OCI-LY3 (cell line): ENCODE data around the gene SLC26A1.

Experiments used
- H2AFZ ChIP-seq: fragments of 200-600, 300-600 bp; shearing (Covaris generic); 2 replicates; pipeline ENCODE4 v1.6.0; 2014; ENCODE audit warnings: antibody characterized with exemption, low read depth, low read length
- H3K27ac ChIP-seq: fragments of 200-600, 300-600 bp; sonication (generic); 2 replicates; pipeline ENCODE4 v1.5.1; 2014; ENCODE audit warnings: mild to moderate bottlenecking, low read length, moderate library complexity, mixed read lengths
- H3K27me3 ChIP-seq: fragments of 200-600, 300-600 bp; sonication (generic); 2 replicates; pipeline ENCODE4 v1.6.1; 2014; ENCODE audit warnings: low read depth, low read length, mixed read lengths
- H3K36me3 ChIP-seq: fragments of 200-600, 300-600 bp; sonication (generic); replicated peaks from 2 replicates; pipeline ENCODE3; 2014; ENCODE audit warnings: low read depth, low read length, mixed read lengths
- H3K4me1 ChIP-seq: fragments of 300-600, 200-600 bp; sonication (generic); 2 replicates; pipeline ENCODE4 v1.6.1; 2014; ENCODE audit warnings: low read length, mixed read lengths
- H3K4me2 ChIP-seq: fragments of 200-600, 300-600 bp; sonication (generic); 2 replicates; pipeline ENCODE4 v1.6.1; 2014; ENCODE audit warnings: low read length, mixed read lengths
- H3K4me3 ChIP-seq: fragments of 300-600, 200-600 bp; sonication (generic); 2 replicates; pipeline ENCODE4 v1.5.1; 2014; ENCODE audit warnings: antibody characterized with exemption, mild to moderate bottlenecking, low read length, moderate library complexity
- H3K79me2 ChIP-seq: fragments of 300-600, 200-600 bp; shearing (Covaris generic); 2 replicates; pipeline ENCODE4 v1.6.1; 2014; ENCODE audit warnings: mild to moderate bottlenecking, low read length, mixed read lengths
- H3K9ac ChIP-seq: fragments of 300-600, 200-600 bp; shearing (Covaris generic); 2 replicates; pipeline ENCODE4 v1.6.0; 2014; ENCODE audit warnings: mild to moderate bottlenecking, low read length, moderate library complexity
- H3K9me3 ChIP-seq: fragments of 200-600, 300-600 bp; shearing (Covaris generic); 2 replicates; pipeline ENCODE4 v1.6.1; 2014; ENCODE audit warnings: low read length, mixed read lengths; ENCODE audit not compliant: insufficient read depth
- H4K20me1 ChIP-seq: fragments of 200-600, 300-600 bp; sonication (generic); 2 replicates; pipeline ENCODE4 v1.6.1; 2016; ENCODE audit warnings: low read length, mixed read lengths; ENCODE audit not compliant: insufficient read depth
- EZH2phosphoT487 ChIP-seq: fragments of 200-600 bp; shearing (Covaris generic); IDR thresholded peaks from 2 replicates; pipeline ENCODE4 v1.6.1; 2018; ENCODE audit warnings: antibody characterized with exemption, mixed run types, low read depth
- TF ChIP-seq, protein P1 (sequence below): fragments of 200-600, 300-600 bp; sonication (generic); IDR thresholded peaks from 2 replicates; pipeline ENCODE4 v1.5.1; 2014; ENCODE audit warnings: antibody characterized with exemption, low read length, low read depth

Gene SLC26A1

GRCh38 chr4:960140-960635 is 33.0 kb downstream of the SLC26A1 start:
- Histone ChIP-seq H3K36me3 (no peaks in the 10 kb centered on the region), H4K20me1 (no peaks in the 10 kb centered on the region), H3K9me3 (no peaks in the 10 kb centered on the region)

DNA sequence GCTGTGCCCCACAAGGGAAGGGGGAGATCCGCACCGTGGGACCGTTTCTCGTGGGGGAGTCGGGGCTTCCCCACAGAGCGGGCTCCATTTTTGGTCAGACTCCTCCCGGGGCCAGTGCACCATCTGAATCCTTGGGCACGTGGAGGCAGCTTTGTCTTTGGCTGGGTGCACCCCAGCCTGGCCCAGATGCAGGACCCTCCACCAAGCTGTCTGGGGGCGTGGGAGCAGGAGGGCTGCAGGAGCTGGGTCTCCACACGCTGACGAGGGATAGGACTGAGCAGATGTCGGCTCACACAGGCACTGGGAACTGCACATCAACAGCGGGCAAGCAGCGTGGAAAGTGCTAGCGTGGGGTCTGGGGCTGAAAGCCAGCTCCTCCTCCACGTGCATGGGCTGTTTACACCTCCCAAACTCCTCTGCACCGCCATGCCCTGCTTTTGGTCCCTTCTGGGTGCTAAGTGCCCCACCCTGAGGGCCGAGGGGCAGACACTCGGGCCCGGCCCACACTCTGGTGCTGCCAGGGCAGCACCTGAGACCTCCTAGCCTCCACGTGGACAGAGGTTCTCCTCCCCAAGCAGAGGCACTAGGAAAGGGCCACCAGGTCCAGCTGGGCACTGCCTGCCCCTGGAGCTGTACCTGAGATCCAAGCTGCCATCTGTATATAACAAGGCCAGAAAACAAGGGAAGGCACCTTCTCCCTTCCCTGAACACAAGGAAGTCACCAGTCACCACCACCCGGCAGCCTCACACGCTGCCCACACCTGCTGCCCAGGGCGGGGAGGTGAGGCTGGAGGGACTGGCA is 33.7 kb downstream of the SLC26A1 start:
- Histone ChIP-seq H3K4me1 (no peaks in the 10 kb centered on the region), H3K9me3 (no peaks in the 10 kb centered on the region), H4K20me1 (no peaks in the 10 kb centered on the region), H2AFZ (no peak overlapping the region), H3K27ac (no peak overlapping the region), H3K79me2 (no peaks in the 10 kb centered on the region), H3K4me2 (no peak overlapping the region), H3K36me3 (no peaks in the 10 kb centered on the region), H3K9ac (no peak overlapping the region), H3K4me3 (no peak overlapping the region), H3K27me3 (no peaks in the 10 kb centered on the region)
- TF ChIP-seq EZH2phosphoT487: no peak
- TF ChIP-seq, protein P1, sequence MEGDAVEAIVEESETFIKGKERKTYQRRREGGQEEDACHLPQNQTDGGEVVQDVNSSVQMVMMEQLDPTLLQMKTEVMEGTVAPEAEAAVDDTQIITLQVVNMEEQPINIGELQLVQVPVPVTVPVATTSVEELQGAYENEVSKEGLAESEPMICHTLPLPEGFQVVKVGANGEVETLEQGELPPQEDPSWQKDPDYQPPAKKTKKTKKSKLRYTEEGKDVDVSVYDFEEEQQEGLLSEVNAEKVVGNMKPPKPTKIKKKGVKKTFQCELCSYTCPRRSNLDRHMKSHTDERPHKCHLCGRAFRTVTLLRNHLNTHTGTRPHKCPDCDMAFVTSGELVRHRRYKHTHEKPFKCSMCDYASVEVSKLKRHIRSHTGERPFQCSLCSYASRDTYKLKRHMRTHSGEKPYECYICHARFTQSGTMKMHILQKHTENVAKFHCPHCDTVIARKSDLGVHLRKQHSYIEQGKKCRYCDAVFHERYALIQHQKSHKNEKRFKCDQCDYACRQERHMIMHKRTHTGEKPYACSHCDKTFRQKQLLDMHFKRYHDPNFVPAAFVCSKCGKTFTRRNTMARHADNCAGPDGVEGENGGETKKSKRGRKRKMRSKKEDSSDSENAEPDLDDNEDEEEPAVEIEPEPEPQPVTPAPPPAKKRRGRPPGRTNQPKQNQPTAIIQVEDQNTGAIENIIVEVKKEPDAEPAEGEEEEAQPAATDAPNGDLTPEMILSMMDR: no peak

More at GRCh38 chr4:960140-960635, 33.0 kb downstream of the SLC26A1 start:
- H3K4me3 ChIP-seq: no peak overlapping the region
- no peak overlapping the region for H2AFZ ChIP-seq
- no peaks in the 10 kb centered on the region for H3K4me1 ChIP-seq
- H3K4me2 ChIP-seq: no peak overlapping the region
- H3K9ac ChIP-seq: no peak overlapping the region
- H3K79me2 ChIP-seq: no peaks in the 10 kb centered on the region
- no peaks in the 10 kb centered on the region for H3K27me3 ChIP-seq
- H3K27ac ChIP-seq: no peak overlapping the region
- TF ChIP-seq EZH2phosphoT487: no peak
- TF ChIP-seq, protein P1: no peak

- TF ChIP-seq EZH2phosphoT487: no peak
- TF ChIP-seq, protein P1: no peak
- H3K79me2 ChIP-seq: no peaks in the 10 kb centered on the region
- no peak overlapping the region for H3K4me3 ChIP-seq
- H3K9ac ChIP-seq: no peak overlapping the region
- H3K4me2 ChIP-seq: no peak overlapping the region
- H3K9me3 ChIP-seq: no peaks in the 10 kb centered on the region
- no peaks in the 10 kb centered on the region for H3K27me3 ChIP-seq
- no peaks in the 10 kb centered on the region for H4K20me1 ChIP-seq
- H2AFZ ChIP-seq: no peak overlapping the region
- H3K4me1 ChIP-seq: no peaks in the 10 kb centered on the region
- no peak overlapping the region for H3K27ac ChIP-seq
- H3K36me3 ChIP-seq: no peaks in the 10 kb centered on the region
Observed at GRCh38 chr4:958696-959337, 34.4 kb downstream of the SLC26A1 start.

- Histone ChIP-seq H3K27ac (no peak overlapping the region), H3K79me2 (no peaks in the 10 kb centered on the region), H3K4me1 (no peaks in the 10 kb centered on the region), H3K9ac (no peak overlapping the region), H3K9me3 (no peaks in the 10 kb centered on the region), H3K27me3 (no peaks in the 10 kb centered on the region), H3K4me3 (no peak overlapping the region), H2AFZ (no peak overlapping the region), H4K20me1 (no peaks in the 10 kb centered on the region), H3K36me3 (no peaks in the 10 kb centered on the region), H3K4me2 (no peak overlapping the region)
- TF ChIP-seq, protein P1: no peak
- no peak for TF ChIP-seq EZH2phosphoT487
Observed at GRCh38 chr4:958314-958665, 34.9 kb downstream of the SLC26A1 start.
